GM20000 (cell line): ENCODE results near the gene SLC44A4.

Source experiments
- DNase-seq: peaks from one replicate; pipeline ENCODE4 v3.0.0; 2012; ENCODE audit warnings: low spot score
- CTCF ChIP-seq: IDR thresholded peaks from 2 replicates; pipeline ENCODE4 v1.5.1; 2012; ENCODE audit warnings: mild to moderate bottlenecking, control low read depth; ENCODE audit errors: extremely low read depth, missing control alignments

The SLC44A4 gene

GRCh38 chr6:31877125-31877650 is 1.6 kb downstream of the SLC44A4 start:
- no peak for DNase-seq
- no peak for TF ChIP-seq CTCF

- DNase-seq: no peak
- TF ChIP-seq CTCF: no peak
Measured at GRCh38 chr6:31876357-31876756, 2.4 kb downstream of the SLC44A4 start.

GRCh38 chr6:31875877-31876276 is 2.9 kb downstream of the SLC44A4 start:
- no peak for DNase-seq
- no peak for TF ChIP-seq CTCF

GRCh38 chr6:31874836-31875572 is 3.8 kb downstream of the SLC44A4 start:
- no peak for TF ChIP-seq CTCF
- no peak for DNase-seq

- no peak for DNase-seq
- TF ChIP-seq CTCF: no peak
Measured at GRCh38 chr6:31874084-31874670, 4.6 kb downstream of the SLC44A4 start.

- no peak for TF ChIP-seq CTCF
- no peak for DNase-seq
Measured at GRCh38 chr6:31871046-31871659, 7.6 kb downstream of the SLC44A4 start.

- no peak for DNase-seq
- no peak for TF ChIP-seq CTCF
Measured at GRCh38 chr6:31870385-31870921, 8.3 kb downstream of the SLC44A4 start.
